ENCODE results near the gene LEMD2. TPM values are rescaled to one million over a fixed set of nuclear protein-coding genes. Genes with fewer than 3 reads are reported as not detected.
A peak's percentile ranks its signal among the peaks of the same experiment; 100 is the strongest.

Gene LEMD2
- total and polyA plus RNA-seq, 2 donors (not counting 1 experiment from before 2014, with no cell fraction given) = 25.7 to 61.9 TPM

DNA sequence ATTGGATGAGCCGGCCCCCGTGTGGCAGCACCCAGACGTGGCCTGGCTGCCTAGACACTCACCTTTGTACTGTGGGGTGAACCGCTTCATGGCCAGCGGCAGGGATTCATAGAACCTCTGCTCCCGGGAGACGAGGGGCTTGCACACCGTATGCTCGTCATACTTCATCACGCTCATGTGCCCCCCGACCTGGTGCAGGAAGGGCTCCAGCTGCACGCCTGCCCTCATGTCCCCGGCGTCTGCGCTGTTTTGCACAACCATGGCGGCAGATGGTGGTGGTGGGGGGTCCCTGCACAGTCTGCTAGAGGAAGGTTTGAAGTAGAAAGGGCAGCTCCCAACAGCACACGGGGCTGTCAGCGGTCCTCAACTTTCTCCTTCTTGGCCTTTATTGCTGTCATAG is 53.7 kb downstream of the LEMD2 start:
- Histone ChIP-seq H3K27ac (ENCODE audit: insufficient read depth, low read length) (no peak overlapping the region), H3K4me1 (ENCODE audit: control insufficient read depth, extremely low read depth, insufficient read depth, low read length) (peaks cover 3% of the 10 kb centered on the region), H3K27me3 (ENCODE audit: control insufficient read depth, insufficient read depth, low read length) (peaks cover under 1% of the 10 kb centered on the region), H3K4me2 (ENCODE audit: extremely low read depth, insufficient read depth, low read length) (no peak overlapping the region), H3K9ac (ENCODE audit: insufficient read depth, low read length) (no peak overlapping the region), H3K9me3 (ENCODE audit: control insufficient read depth, insufficient read depth, low read depth, low read length) (no peaks in the 10 kb centered on the region), H3K36me3 (ENCODE audit: control insufficient read depth, insufficient read depth, low read length) (no peaks in the 10 kb centered on the region), H4K20me1 (ENCODE audit: control insufficient read depth, extremely low read depth, insufficient read depth, low read length) (no peaks in the 10 kb centered on the region), H3K79me2 (ENCODE audit: control insufficient read depth, insufficient read depth, low read length) (no peaks in the 10 kb centered on the region), H3K4me3 (replicated peaks in 1 of 4; ENCODE audit: control extremely low read depth in 1 of 4, insufficient read depth in 1 of 4, low read depth in 3 of 4, low read length in 4 of 4) (no peak overlapping the region), H2AFZ (ENCODE audit: low read length) (no peak overlapping the region)
- no peak for TF ChIP-seq CTCF (conservative IDR thresholded peaks at IDR 0.05 in 1 of 2, IDR thresholded peaks at IDR 0.05 in 1 of 2; ENCODE audit: low read depth in 1 of 2, low read length in 2 of 2)
- TF ChIP-seq EZH2 (IDR thresholded peaks at IDR 0.05; ENCODE audit: low read length, missing control alignments) = no peak
- DNase-seq (ENCODE audit: low read depth in 2 of 2) = no peak

DNA sequence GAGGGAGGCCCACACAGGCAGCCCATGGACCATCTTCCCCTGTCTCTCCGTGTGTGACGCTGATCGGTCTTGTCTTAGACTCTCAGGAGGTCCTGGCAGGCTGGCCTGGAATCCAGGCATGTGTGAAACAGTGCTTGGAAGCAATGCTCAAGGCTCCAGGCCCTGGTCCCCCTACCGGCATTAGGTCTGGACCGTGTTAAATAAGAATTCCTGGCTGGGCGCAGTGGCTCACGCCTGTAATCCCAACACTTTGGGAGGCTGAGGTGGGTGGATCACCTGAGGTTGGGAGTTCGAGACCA is 55.3 kb downstream of the LEMD2 start:
- H3K4me3 ChIP-seq (replicated peaks in 1 of 4; ENCODE audit: control extremely low read depth in 1 of 4, insufficient read depth in 1 of 4, low read depth in 3 of 4, low read length in 4 of 4) = no peak overlapping the region
- no peaks in the 10 kb centered on the region for H3K36me3 ChIP-seq (ENCODE audit: control insufficient read depth, insufficient read depth, low read length)
- H3K27me3 ChIP-seq (ENCODE audit: control insufficient read depth, insufficient read depth, low read length) = peaks cover 3% of the 10 kb centered on the region
- H3K9me3 ChIP-seq (ENCODE audit: control insufficient read depth, insufficient read depth, low read depth, low read length) = no peaks in the 10 kb centered on the region
- H3K79me2 ChIP-seq (ENCODE audit: control insufficient read depth, insufficient read depth, low read length) = no peaks in the 10 kb centered on the region
- H3K4me1 ChIP-seq (ENCODE audit: control insufficient read depth, extremely low read depth, insufficient read depth, low read length) = peaks cover 3% of the 10 kb centered on the region
- H3K4me2 ChIP-seq (ENCODE audit: extremely low read depth, insufficient read depth, low read length) = no peak overlapping the region
- TF ChIP-seq EZH2 (IDR thresholded peaks at IDR 0.05; ENCODE audit: low read length, missing control alignments) = no peak
- no peak for TF ChIP-seq CTCF (conservative IDR thresholded peaks at IDR 0.05 in 1 of 2, IDR thresholded peaks at IDR 0.05 in 1 of 2; ENCODE audit: low read depth in 1 of 2, low read length in 2 of 2)
- H3K9ac ChIP-seq (ENCODE audit: insufficient read depth, low read length) = no peak overlapping the region
- no peaks in the 10 kb centered on the region for H4K20me1 ChIP-seq (ENCODE audit: control insufficient read depth, extremely low read depth, insufficient read depth, low read length)
- no peak overlapping the region for H3K27ac ChIP-seq (ENCODE audit: insufficient read depth, low read length)
- DNase-seq (ENCODE audit: low read depth in 2 of 2) = no peak
- no peak overlapping the region for H2AFZ ChIP-seq (ENCODE audit: low read length)

DNA sequence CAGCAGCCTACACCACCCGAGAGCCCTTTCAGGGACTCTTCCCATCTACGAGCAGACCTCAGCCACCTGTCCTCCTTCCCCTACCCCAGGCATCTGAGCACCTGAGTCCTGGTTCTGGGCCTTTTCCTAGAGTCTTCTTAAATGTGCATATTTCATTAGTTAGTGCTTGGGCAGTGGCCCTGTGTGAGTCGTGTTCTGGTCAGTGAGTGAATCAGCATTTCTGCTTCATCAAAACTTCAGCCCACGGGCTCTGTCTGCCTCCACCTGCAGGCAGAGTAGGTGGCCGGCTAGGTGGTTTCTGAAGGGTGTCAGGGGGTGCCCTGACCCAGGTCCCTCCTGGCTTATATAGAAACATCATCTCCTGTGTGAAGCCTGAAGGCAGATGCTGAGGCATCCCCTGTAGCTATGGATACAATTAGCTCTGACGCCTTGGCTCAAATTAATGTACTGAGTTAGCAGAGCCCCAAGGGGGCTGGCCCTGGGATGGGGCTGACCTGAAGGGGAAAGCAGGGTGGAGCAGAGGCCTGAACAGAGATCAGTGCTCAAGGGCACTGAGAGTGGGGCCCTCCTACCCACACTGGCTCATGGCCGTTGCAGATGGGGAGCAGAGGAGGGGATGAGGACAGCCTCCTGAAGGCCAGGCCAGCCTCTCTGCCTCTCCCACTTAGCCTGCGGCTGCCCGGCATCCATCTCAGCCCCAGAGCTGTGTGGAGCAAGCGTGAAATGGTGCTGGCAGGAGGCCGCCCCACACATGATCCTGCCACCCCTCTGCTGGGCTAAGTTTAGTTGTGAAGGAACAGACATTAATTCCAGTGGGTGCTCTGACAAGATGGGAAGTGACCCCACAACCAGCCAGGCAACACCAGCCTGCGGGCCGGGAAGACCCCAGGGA is 55.9 kb downstream of the LEMD2 start:
- no peak overlapping the region for H3K4me3 ChIP-seq (replicated peaks in 1 of 4; ENCODE audit: control extremely low read depth in 1 of 4, insufficient read depth in 1 of 4, low read depth in 3 of 4, low read length in 4 of 4)
- no peak for TF ChIP-seq EZH2 (IDR thresholded peaks at IDR 0.05; ENCODE audit: low read length, missing control alignments)
- TF ChIP-seq CTCF (conservative IDR thresholded peaks at IDR 0.05 in 1 of 2, IDR thresholded peaks at IDR 0.05 in 1 of 2; ENCODE audit: low read depth in 1 of 2, low read length in 2 of 2) = no peak
- no peaks in the 10 kb centered on the region for H3K36me3 ChIP-seq (ENCODE audit: control insufficient read depth, insufficient read depth, low read length)
- H3K79me2 ChIP-seq (ENCODE audit: control insufficient read depth, insufficient read depth, low read length) = no peaks in the 10 kb centered on the region
- H3K4me1 ChIP-seq (ENCODE audit: control insufficient read depth, extremely low read depth, insufficient read depth, low read length) = peaks cover 3% of the 10 kb centered on the region
- no peak overlapping the region for H3K4me2 ChIP-seq (ENCODE audit: extremely low read depth, insufficient read depth, low read length)
- no peak overlapping the region for H3K27ac ChIP-seq (ENCODE audit: insufficient read depth, low read length)
- no peaks in the 10 kb centered on the region for H3K9me3 ChIP-seq (ENCODE audit: control insufficient read depth, insufficient read depth, low read depth, low read length)
- no peak overlapping the region for H2AFZ ChIP-seq (ENCODE audit: low read length)
- no peak overlapping the region for H3K9ac ChIP-seq (ENCODE audit: insufficient read depth, low read length)
- peaks cover 4% of the 10 kb centered on the region for H3K27me3 ChIP-seq (ENCODE audit: control insufficient read depth, insufficient read depth, low read length)
- no peaks in the 10 kb centered on the region for H4K20me1 ChIP-seq (ENCODE audit: control insufficient read depth, extremely low read depth, insufficient read depth, low read length)
- DNase-seq (ENCODE audit: low read depth in 2 of 2) = peak in 1 of 2 donors; percentile 7
